Transverse colon (tissue), 4 donors: ENCODE results near the gene LRRC4C. TPM values are rescaled to one million over a fixed set of nuclear protein-coding genes. Genes with fewer than 3 reads are reported as not detected.

ENCODE experiments used
- DNase-seq: peaks from one replicate; pipeline ENCODE4 v3.0.0-alpha.2; 2019
- H3K27ac ChIP-seq, 4 donors: fragments of 200-600 bp; sonication (generic); 2 replicates each; pipeline ENCODE4 v1.5.1; 2016 to 2018; ENCODE audit warnings: inconsistent platforms in 4 of 4
- H3K27me3 ChIP-seq: fragments of 200-600 bp; sonication (generic); 2 replicates; pipeline ENCODE4 v1.5.1; 2017; ENCODE audit warnings: inconsistent platforms
- H3K36me3 ChIP-seq, 4 donors: fragments of 200-600 bp; sonication (generic); 2 replicates each; pipeline ENCODE4 v1.5.1; 2017 to 2019; ENCODE audit warnings: inconsistent platforms in 4 of 4
- H3K4me1 ChIP-seq, 4 donors: fragments of 200-600 bp; sonication (generic); 2 replicates each; pipeline ENCODE4 v1.5.1; 2017 to 2020; ENCODE audit warnings: inconsistent platforms in 4 of 4
- H3K4me3 ChIP-seq, 4 donors: fragments of 200-600 bp; sonication (generic); 1 replicate in 1 of 4; 2 replicates in 3 of 4; pipeline versions ENCODE4 v1.5.1 to v1.6.1; 2017 to 2019; ENCODE audit warnings: inconsistent platforms in 4 of 4
- H3K9me3 ChIP-seq, 2 donors: fragments of 200-600 bp; sonication (generic); 2 replicates each; pipeline ENCODE4 v1.5.1; 2017 to 2019; ENCODE audit warnings: inconsistent platforms in 2 of 2
- CTCF ChIP-seq, 5 experiments: fragments of 200-600 bp in 3 of 5; fragments of 450-650 bp in 2 of 5; sonication (generic) in 3 of 5; IDR thresholded peaks; 1 replicate in 2 of 5; 2 replicates in 3 of 5; pipeline ENCODE4 v1.5.1; 2016 to 2017; ENCODE audit warnings: antibody characterized with exemption in 5 of 5, inconsistent platforms in 3 of 5, mild to moderate bottlenecking in 2 of 5, moderate library complexity in 1 of 5
- EP300 ChIP-seq: sonication (generic); formaldehyde crosslinking; IDR thresholded peaks from one replicate; pipeline ENCODE4 v1.6.1; 2017; ENCODE audit warnings: antibody characterized with exemption, low read depth
- POLR2A ChIP-seq: fragments of 450-650 bp; IDR thresholded peaks from one replicate; pipeline ENCODE4 v1.6.1; 2016; ENCODE audit warnings: antibody characterized with exemption, mild to moderate bottlenecking, moderate library complexity
- POLR2AphosphoS5 ChIP-seq, 3 donors: sonication (generic); formaldehyde crosslinking; IDR thresholded peaks; one replicate each; pipeline ENCODE4 v1.6.1; 2016; ENCODE audit warnings: antibody characterized with exemption in 3 of 3
- WGBS, 2 donors: methylation state at CpG; one replicate each; pipeline ENCODE4 v1.1.5; 2018; ENCODE audit warnings: low coverage in 1 of 2; 5-methylcytosine and 5-hydroxymethylcytosine counted together
- in situ Hi-C, 4 donors: fragments of 200-750 bp; cut with MboI; loops; one replicate each; pipeline versions ENCODE4 v1.15.0 to v1.15.1; 2017; ENCODE audit warnings: low sequenced_read_pairs in 3 of 4, low pct_ligation_motif_present in 1 of 4, low pct_unique_long_range_greater_than_20kb in 1 of 4
- intact Hi-C: fragments of 100-400 bp; cut with DNase I; formaldehyde crosslinking; loops from one replicate; pipeline ENCODE4 v1.15.1; 2023; ENCODE audit warnings: low total_unique reads
- total RNA-seq, 4 donors: library from RNA; depleted of rRNA; stranded (reverse); fragments of >200 nt; gene quantifications; one replicate each; pipeline ENCODE4 v1.1.0, GENCODE V29; 2016

LRRC4C gene
- total RNA-seq, 4 donors from 2014 or later, result 0.55 to 1.9 (median 0.64) TPM; not detected in 1

- whole genome bisulfite sequencing, 2 donors, result 81 to 85% methylated on average over 3 of the region's 3 CpGs
- H3K27ac ChIP-seq, result no peak overlapping the region
- intact Hi-C loops (no loop called here), in situ Hi-C loops (no loop called here)
- DNase-seq, result no peak
- no peaks in the 10 kb centered on the region for H3K4me1 ChIP-seq
- peaks cover 0 to 3% of the 10 kb centered on the region in 2 donors for H3K9me3 ChIP-seq
- H3K36me3 ChIP-seq, result no peaks in the 10 kb centered on the region
- TF ChIP-seq EP300 (no peak), POLR2AphosphoS5 (IDR thresholded peaks at IDR 0.05) (no peak), POLR2A (no peak), CTCF (IDR thresholded peaks at IDR 0.05) (no peak)
- H3K4me3 ChIP-seq, result no peak overlapping the region
- H3K27me3 ChIP-seq, result no peaks in the 10 kb centered on the region
Observed at GRCh38 chr11:40759341-40759740, 700.1 kb downstream of the LRRC4C start.

GRCh38 chr11:40754297-40754696, 705.2 kb downstream of the LRRC4C start:
- in situ Hi-C loops (no loop called here), intact Hi-C loops (no loop called here)
- Histone ChIP-seq H3K9me3 (peaks cover 7 to 9% of the 10 kb centered on the region in 2 donors), H3K36me3 (no peaks in the 10 kb centered on the region), H3K27me3 (no peaks in the 10 kb centered on the region), H3K4me3 (no peak overlapping the region), H3K27ac (no peak overlapping the region), H3K4me1 (no peaks in the 10 kb centered on the region)
- TF ChIP-seq CTCF (IDR thresholded peaks at IDR 0.05), result no peak
- no peak for TF ChIP-seq EP300
- TF ChIP-seq POLR2AphosphoS5 (IDR thresholded peaks at IDR 0.05), result no peak
- no peak for TF ChIP-seq POLR2A
- 67 to 83% methylated on average over 2 of the region's 2 CpGs for WGBS, 2 donors
- DNase-seq, result no peak

- peaks cover 7 to 13% of the 10 kb centered on the region in 2 donors for H3K9me3 ChIP-seq
- no peak overlapping the region for H3K27ac ChIP-seq
- intact Hi-C loops, result no loop called here
- WGBS, 2 donors, result 56% methylated on average over 4 of the region's 4 CpGs; no CpG with 5 or more reads in 1 of the 2 donors
- in situ Hi-C loops, result no loop called here
- no peak overlapping the region for H3K4me3 ChIP-seq
- H3K4me1 ChIP-seq, result no peaks in the 10 kb centered on the region
- no peaks in the 10 kb centered on the region for H3K27me3 ChIP-seq
- H3K36me3 ChIP-seq, result no peaks in the 10 kb centered on the region
- DNase-seq, result no peak
- TF ChIP-seq POLR2AphosphoS5 (IDR thresholded peaks at IDR 0.05), result no peak
- TF ChIP-seq POLR2A, result no peak
- no peak for TF ChIP-seq EP300
- no peak for TF ChIP-seq CTCF (IDR thresholded peaks at IDR 0.05)
Observed at GRCh38 chr11:40746282-40746681, 713.2 kb downstream of the LRRC4C start.

- in situ Hi-C loops, result no loop called here
- no peak for TF ChIP-seq EP300
- TF ChIP-seq POLR2AphosphoS5 (IDR thresholded peaks at IDR 0.05), result no peak
- no peak for TF ChIP-seq POLR2A
- TF ChIP-seq CTCF (IDR thresholded peaks at IDR 0.05), result no peak
Observed at GRCh38 chr11:40732132-40732531, 727.3 kb downstream of the LRRC4C start.

More at GRCh38 chr11:40732132-40732531, 727.3 kb downstream of the LRRC4C start:
- H3K9me3 ChIP-seq, result peaks cover 0 to 4% of the 10 kb centered on the region in 2 donors
- no peak overlapping the region for H3K27ac ChIP-seq
- 36% methylated on average over 4 of the region's 4 CpGs for WGBS, 2 donors
- intact Hi-C loops, result no loop called here
- no peaks in the 10 kb centered on the region for H3K27me3 ChIP-seq
- no peak for DNase-seq
- no peaks in the 10 kb centered on the region for H3K36me3 ChIP-seq
- H3K4me1 ChIP-seq, result no peaks in the 10 kb centered on the region
- no peak overlapping the region for H3K4me3 ChIP-seq
